Osteoblast (primary cell): Measurements from ENCODE around the gene CD63. TPM values are rescaled to one million over a fixed set of nuclear protein-coding genes. Genes with fewer than 3 reads are reported as not detected.

Experiments
- DNase-seq: peaks from one replicate; pipeline ENCODE4 v3.0.0; 2011; ENCODE audit warnings: low spot score, mixed read lengths; ENCODE audit not compliant: insufficient read length; ENCODE audit errors: missing footprints
- H2AFZ ChIP-seq: 2 replicates; pipeline ENCODE4 v1.6.0; 2011; ENCODE audit warnings: mild to moderate bottlenecking, low read length
- H3K27ac ChIP-seq: 2 replicates; pipeline ENCODE4 v1.5.1; 2011; ENCODE audit warnings: mild to moderate bottlenecking, low read depth, low read length, moderate library complexity
- H3K27me3 ChIP-seq: 2 replicates; pipeline ENCODE4 v1.6.0; 2012; ENCODE audit warnings: mild to moderate bottlenecking, control low read depth, inconsistent platforms, low read length, moderate library complexity; ENCODE audit not compliant: insufficient read depth
- H3K36me3 ChIP-seq: 2 replicates; pipeline ENCODE4 v1.5.1; 2011; ENCODE audit warnings: mild to moderate bottlenecking, low read length, control low read depth, moderate library complexity; ENCODE audit not compliant: insufficient read depth
- H3K4me1 ChIP-seq: 2 replicates; pipeline ENCODE4 v1.5.1; 2011; ENCODE audit warnings: mild to moderate bottlenecking, low read length, control low read depth, moderate library complexity; ENCODE audit not compliant: insufficient read depth
- H3K4me2 ChIP-seq: 2 replicates; pipeline ENCODE4 v1.6.0; 2011; ENCODE audit warnings: mild to moderate bottlenecking, low read length; ENCODE audit not compliant: insufficient read depth
- H3K4me3 ChIP-seq: fragments of 200-600 bp; sonication (generic); 3 replicates; pipeline ENCODE4 v1.5.1; 2012; ENCODE audit warnings: mild to moderate bottlenecking, low read length, inconsistent platforms; ENCODE audit not compliant: insufficient read depth
- H3K79me2 ChIP-seq: 2 replicates; pipeline ENCODE4 v1.6.0; 2012; ENCODE audit warnings: mild to moderate bottlenecking, low read length, control low read depth, inconsistent platforms; ENCODE audit not compliant: insufficient read depth
- H3K9me3 ChIP-seq: 2 replicates; pipeline ENCODE4 v1.5.1; 2011; ENCODE audit warnings: low read depth, low read length, control low read depth
- H4K20me1 ChIP-seq: 2 replicates; pipeline ENCODE4 v1.6.0; 2012; ENCODE audit warnings: mild to moderate bottlenecking, low read length, control low read depth; ENCODE audit not compliant: insufficient read depth
- CTCF ChIP-seq: IDR thresholded peaks from 2 replicates; pipeline ENCODE4 v1.5.1; 2011; ENCODE audit warnings: mild to moderate bottlenecking, low read depth, low read length, moderate library complexity; ENCODE audit errors: extremely low read depth
- total RNA-seq: library from RNA; depleted of rRNA; stranded (reverse); fragments of >200 nt; gene quantifications from 2 replicates; pipeline ENCODE4 v1.2.3, GENCODE V29; 2012

Gene CD63
- total RNA-seq, 1 donor, result 3,072 TPM

- peak overlapping the region; percentile 76 for H3K4me2 ChIP-seq
- peak overlapping the region; percentile 66 for H3K27ac ChIP-seq
- TF ChIP-seq CTCF, result peak; percentile 51
- DNase-seq, result peak; percentile 60
- peaks cover 9% of the 10 kb centered on the region for H3K36me3 ChIP-seq
- peaks cover 55% of the 10 kb centered on the region for H3K4me1 ChIP-seq
- no peak overlapping the region for H2AFZ ChIP-seq
- H3K4me3 ChIP-seq, result peak overlapping the region; percentile 73
- H4K20me1 ChIP-seq, result peaks cover 44% of the 10 kb centered on the region
- no peaks in the 10 kb centered on the region for H3K9me3 ChIP-seq
- peaks cover 59% of the 10 kb centered on the region for H3K79me2 ChIP-seq
- H3K27me3 ChIP-seq, result no peaks in the 10 kb centered on the region
Observed at GRCh38 chr12:55705782-55706402, 22.9 kb downstream of the CD63 start.

- Histone ChIP-seq H3K27ac (peak overlapping the region; percentile 66), H3K36me3 (peaks cover 15% of the 10 kb centered on the region), H4K20me1 (peaks cover 47% of the 10 kb centered on the region), H3K79me2 (peaks cover 68% of the 10 kb centered on the region), H3K4me1 (peaks cover 56% of the 10 kb centered on the region), H3K4me3 (peak overlapping the region; percentile 73), H3K4me2 (peak overlapping the region; percentile 76), H3K9me3 (no peaks in the 10 kb centered on the region), H3K27me3 (no peaks in the 10 kb centered on the region), H2AFZ (no peak overlapping the region)
- no peak for TF ChIP-seq CTCF
- DNase-seq, result peak; percentile 94
Observed at GRCh38 chr12:55704824-55705718, 23.7 kb downstream of the CD63 start.

GRCh38 chr12:55703901-55704761, 24.7 kb downstream of the CD63 start:
- peaks cover 49% of the 10 kb centered on the region for H3K4me1 ChIP-seq
- H3K4me3 ChIP-seq, result peak overlapping the region; percentile 73
- H3K9me3 ChIP-seq, result no peaks in the 10 kb centered on the region
- H3K36me3 ChIP-seq, result peaks cover 22% of the 10 kb centered on the region
- TF ChIP-seq CTCF, result no peak
- no peak overlapping the region for H2AFZ ChIP-seq
- no peaks in the 10 kb centered on the region for H3K27me3 ChIP-seq
- DNase-seq, result peak; percentile 93
- H3K4me2 ChIP-seq, result peak overlapping the region; percentile 76
- peak overlapping the region; percentile 66 for H3K27ac ChIP-seq
- H4K20me1 ChIP-seq, result peaks cover 51% of the 10 kb centered on the region
- H3K79me2 ChIP-seq, result peaks cover 77% of the 10 kb centered on the region
